HepG2 (cell line): ENCODE measurements around the gene SEBOX. TPM values are rescaled to one million over a fixed set of nuclear protein-coding genes. Genes with fewer than 3 reads are reported as not detected.
A peak's percentile ranks its signal among the peaks of the same experiment; 100 is the strongest.

Source experiments
- GLI4 ChIP-seq: sonication (generic); formaldehyde crosslinking; IDR thresholded peaks from 2 replicates; pipeline ENCODE4 v1.5.1; 2020; ENCODE audit warnings: missing genetic modification reagents, mild to moderate bottlenecking, moderate library complexity, borderline replicate concordance
- HIVEP1 ChIP-seq: sonication (generic); formaldehyde crosslinking; IDR thresholded peaks from 2 replicates; pipeline ENCODE4 v1.4.0; 2020; ENCODE audit warnings: mild to moderate bottlenecking, missing genetic modification reagents
- HNRNPLL ChIP-seq: fragments of 200-400 bp; formaldehyde crosslinking; IDR thresholded peaks from 2 replicates; pipeline ENCODE4 v1.6.1; 2017; ENCODE audit warnings: mild to moderate bottlenecking, low read depth, low read length; ENCODE audit not compliant: poor library complexity, severe bottlenecking
- HOXA3 ChIP-seq: sonication (generic); formaldehyde crosslinking; IDR thresholded peaks from 2 replicates; pipeline ENCODE4 v1.5.0; 2020; ENCODE audit warnings: missing genetic modification reagents
- HOXA9 ChIP-seq: sonication (generic); formaldehyde crosslinking; IDR thresholded peaks from 2 replicates; pipeline ENCODE4 v1.8.1; 2022; ENCODE audit warnings: missing genetic modification reagents, mild to moderate bottlenecking, moderate library complexity, borderline replicate concordance
- NBN ChIP-seq: fragments of 450-650 bp; conservative IDR thresholded peaks from 2 replicates; pipeline ENCODE4 v1.6.1; 2017
- SNAPC2 ChIP-seq: sonication (generic); formaldehyde crosslinking; IDR thresholded peaks from 2 replicates; pipeline ENCODE4 v1.8.1; 2022; ENCODE audit warnings: mild to moderate bottlenecking, missing genetic modification reagents
- SP1 ChIP-seq, 2 experiments: fragments of 450-650 bp in 1 of 2; sonication (generic) in 1 of 2; formaldehyde crosslinking in 1 of 2; IDR thresholded peaks; 2 replicates each; pipeline versions ENCODE4 v1.4.0 to v1.6.1; 2016 to 2020; ENCODE audit warnings: missing genetic modification reagents in 1 of 2
- SP5 ChIP-seq: IDR thresholded peaks from 2 replicates; pipeline ENCODE4 v1.6.1; 2016; ENCODE audit warnings: low read depth, borderline replicate concordance
- ZNF230 ChIP-seq: sonication (generic); formaldehyde crosslinking; IDR thresholded peaks from 2 replicates; pipeline ENCODE4 v1.4.0; 2020; ENCODE audit warnings: mild to moderate bottlenecking, missing genetic modification reagents
- ZNF562 ChIP-seq: sonication (generic); formaldehyde crosslinking; IDR thresholded peaks from 2 replicates; pipeline ENCODE4 v1.8.0; 2022; ENCODE audit warnings: missing genetic modification reagents, borderline replicate concordance
- ZNF619 ChIP-seq: sonication (generic); formaldehyde crosslinking; IDR thresholded peaks from 2 replicates; pipeline ENCODE4 v1.4.0; 2020; ENCODE audit warnings: mild to moderate bottlenecking, missing genetic modification reagents
- ZNF737 ChIP-seq: sonication (generic); formaldehyde crosslinking; IDR thresholded peaks from 2 replicates; pipeline ENCODE4 v1.5.0; 2020; ENCODE audit warnings: missing genetic modification reagents, mild to moderate bottlenecking, borderline replicate concordance
- ZNF770 ChIP-seq: sonication (generic); formaldehyde crosslinking; IDR thresholded peaks from 2 replicates; pipeline ENCODE4 v1.5.0; 2020; ENCODE audit warnings: mild to moderate bottlenecking, missing genetic modification reagents
- polyA plus RNA-seq, 8 experiments: library from polyadenylated mRNA; depleted of rRNA in 3 of 8; stranded (reverse) in 7 of 8; unstranded in 1 of 8; fragments of >200 nt; fragmentation: Illumina TruSeq in 4 of 8; extraction: Trizol in 4 of 8; gene quantifications; 2 replicates each; pipeline versions ENCODE4 v1.2.1 to v1.2.3, GENCODE V29; 2011 to 2016; ENCODE audit warnings: low read depth in 4 of 8, missing spikeins in 1 of 8, mixed read lengths in 1 of 8; ENCODE audit not compliant: insufficient read depth in 1 of 8
- total RNA-seq, 5 experiments: library from RNA; depleted of rRNA; stranded (reverse); fragments of >200 nt; fragmentation: Illumina TruSeq; extraction: Trizol; gene quantifications; 2 replicates each; pipeline ENCODE4 v1.2.3, GENCODE V29; 2016; ENCODE audit warnings: low read depth in 1 of 5
- TF ChIP-seq, protein P1 (sequence below): sonication (generic); formaldehyde crosslinking; IDR thresholded peaks from 2 replicates; pipeline ENCODE4 v1.4.0; 2020; ENCODE audit warnings: missing genetic modification reagents, borderline replicate concordance

Gene SEBOX
- total and polyA plus RNA-seq, 2 of the 13 experiments (the other 11 are each of a cell fraction or from before 2014, with no cell fraction given) = not detected

- TF ChIP-seq, protein P1, sequence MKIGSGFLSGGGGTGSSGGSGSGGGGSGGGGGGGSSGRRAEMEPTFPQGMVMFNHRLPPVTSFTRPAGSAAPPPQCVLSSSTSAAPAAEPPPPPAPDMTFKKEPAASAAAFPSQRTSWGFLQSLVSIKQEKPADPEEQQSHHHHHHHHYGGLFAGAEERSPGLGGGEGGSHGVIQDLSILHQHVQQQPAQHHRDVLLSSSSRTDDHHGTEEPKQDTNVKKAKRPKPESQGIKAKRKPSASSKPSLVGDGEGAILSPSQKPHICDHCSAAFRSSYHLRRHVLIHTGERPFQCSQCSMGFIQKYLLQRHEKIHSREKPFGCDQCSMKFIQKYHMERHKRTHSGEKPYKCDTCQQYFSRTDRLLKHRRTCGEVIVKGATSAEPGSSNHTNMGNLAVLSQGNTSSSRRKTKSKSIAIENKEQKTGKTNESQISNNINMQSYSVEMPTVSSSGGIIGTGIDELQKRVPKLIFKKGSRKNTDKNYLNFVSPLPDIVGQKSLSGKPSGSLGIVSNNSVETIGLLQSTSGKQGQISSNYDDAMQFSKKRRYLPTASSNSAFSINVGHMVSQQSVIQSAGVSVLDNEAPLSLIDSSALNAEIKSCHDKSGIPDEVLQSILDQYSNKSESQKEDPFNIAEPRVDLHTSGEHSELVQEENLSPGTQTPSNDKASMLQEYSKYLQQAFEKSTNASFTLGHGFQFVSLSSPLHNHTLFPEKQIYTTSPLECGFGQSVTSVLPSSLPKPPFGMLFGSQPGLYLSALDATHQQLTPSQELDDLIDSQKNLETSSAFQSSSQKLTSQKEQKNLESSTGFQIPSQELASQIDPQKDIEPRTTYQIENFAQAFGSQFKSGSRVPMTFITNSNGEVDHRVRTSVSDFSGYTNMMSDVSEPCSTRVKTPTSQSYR = peak; percentile 21; the same call in 1 of the 2 replicates
- no peak for TF ChIP-seq SP1 (IDR thresholded peaks at IDR 0.05)
- 0 out of 2 replicates have a peak, but pooled peaks have one; percentile 23 for TF ChIP-seq SP1 (CRISPR knock-in tag; IDR thresholded peaks at IDR 0.05)
- no peak for TF ChIP-seq NBN
- TF ChIP-seq HNRNPLL = peak; percentile 72
- TF ChIP-seq HOXA3 (CRISPR knock-in tag) = 0 out of 2 replicates have a peak, but pooled peaks have one; percentile 9
- 0 out of 2 replicates have a peak, but pooled peaks have one; percentile 13 for TF ChIP-seq HIVEP1 (CRISPR knock-in tag)
- TF ChIP-seq ZNF737 (CRISPR knock-in tag) = no peak
- TF ChIP-seq ZNF230 (CRISPR knock-in tag) = no peak
- TF ChIP-seq HOXA9 (CRISPR knock-in tag) = no peak
- TF ChIP-seq ZNF619 (CRISPR knock-in tag) = 0 out of 2 replicates have a peak, but pooled peaks have one; percentile 53
- TF ChIP-seq GLI4 (CRISPR knock-in tag) = no peak
- TF ChIP-seq SNAPC2 (CRISPR knock-in tag) = no peak
- no peak for TF ChIP-seq ZNF770
- TF ChIP-seq ZNF562 (CRISPR knock-in tag) = no peak
- peak; percentile 78 for TF ChIP-seq SP5 (CRISPR knock-in tag)
Observed at GRCh38 chr17:28371245-28372202, 6.5 kb upstream of the SEBOX start, which contains the start of gene SARM1 (continued).
